Embryonic facial prominence (tissue), 1 donor: ENCODE data around the gene ALG10B.
"Not testable (repeated sequence)": the region's sequence is repeated elsewhere in the genome, so short reads cannot be mapped to it uniquely, and the experiment has no call there.

Experiments used
- DNase-seq: peaks from one replicate; pipeline ENCODE4 v3.0.0-alpha.2; 2016; ENCODE audit errors: extremely low spot score

ALG10B gene, protein sequence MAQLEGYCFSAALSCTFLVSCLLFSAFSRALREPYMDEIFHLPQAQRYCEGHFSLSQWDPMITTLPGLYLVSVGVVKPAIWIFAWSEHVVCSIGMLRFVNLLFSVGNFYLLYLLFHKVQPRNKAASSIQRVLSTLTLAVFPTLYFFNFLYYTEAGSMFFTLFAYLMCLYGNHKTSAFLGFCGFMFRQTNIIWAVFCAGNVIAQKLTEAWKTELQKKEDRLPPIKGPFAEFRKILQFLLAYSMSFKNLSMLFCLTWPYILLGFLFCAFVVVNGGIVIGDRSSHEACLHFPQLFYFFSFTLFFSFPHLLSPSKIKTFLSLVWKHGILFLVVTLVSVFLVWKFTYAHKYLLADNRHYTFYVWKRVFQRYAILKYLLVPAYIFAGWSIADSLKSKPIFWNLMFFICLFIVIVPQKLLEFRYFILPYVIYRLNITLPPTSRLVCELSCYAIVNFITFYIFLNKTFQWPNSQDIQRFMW

DNA sequence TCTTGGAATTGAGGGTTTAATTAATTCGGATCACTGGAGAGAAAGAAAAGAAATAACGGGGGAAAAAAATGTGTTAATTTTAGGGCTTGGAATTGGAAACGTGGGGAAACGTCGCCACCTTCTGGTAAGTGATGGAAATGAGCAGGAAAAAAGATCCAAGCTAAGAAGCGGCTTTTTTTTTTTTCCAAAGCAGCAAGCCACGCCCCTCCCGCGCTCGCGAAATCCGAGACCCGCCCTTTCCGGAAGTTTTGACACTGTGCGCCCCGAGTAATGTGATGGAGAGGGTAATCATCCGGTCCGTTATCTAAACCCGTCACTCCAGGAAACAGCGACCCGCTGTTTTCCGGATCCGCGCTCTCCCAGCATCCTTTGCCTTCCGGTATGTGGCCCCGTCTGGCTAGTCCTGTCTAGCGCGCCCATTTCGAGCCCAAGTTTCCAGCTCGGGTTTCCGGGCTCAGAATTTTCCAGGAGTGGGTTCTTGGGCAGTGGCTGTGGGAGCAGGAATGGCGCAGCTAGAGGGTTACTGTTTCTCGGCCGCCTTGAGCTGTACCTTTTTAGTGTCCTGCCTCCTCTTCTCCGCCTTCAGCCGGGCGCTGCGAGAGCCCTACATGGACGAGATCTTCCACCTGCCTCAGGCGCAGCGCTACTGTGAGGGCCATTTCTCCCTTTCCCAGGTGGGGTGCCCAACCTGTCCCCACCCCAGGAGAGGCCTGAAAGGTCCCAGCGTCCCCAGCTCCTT, at the start of gene ALG10B:
TSS of gene ALG10B (plus strand) at position 384 of the 739 bp plus-strand sequence. CDS start at position 504, 120 bp downstream.
- peak; percentile 94 for DNase-seq

DNA sequence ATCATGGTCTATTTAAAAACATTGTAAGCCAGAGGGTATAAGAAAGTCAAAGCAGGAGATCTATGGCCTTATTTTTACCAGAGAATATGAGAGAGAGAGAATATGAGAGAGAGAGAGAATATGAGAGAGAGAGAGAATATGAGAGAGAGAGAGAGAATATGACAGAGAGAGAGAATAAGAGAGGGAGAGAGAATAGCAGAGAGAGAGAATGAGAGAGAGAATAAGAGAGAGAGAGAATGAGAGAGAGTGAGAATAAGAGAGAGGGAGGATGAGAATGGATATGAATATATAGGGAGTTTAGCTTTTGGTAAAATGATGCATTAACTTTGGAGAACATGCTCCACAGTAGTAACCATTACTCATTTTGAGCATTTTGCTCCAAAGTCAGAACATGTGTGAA, 48.0 kb upstream of the ALG10B start:
- DNase-seq: no peak

DNA sequence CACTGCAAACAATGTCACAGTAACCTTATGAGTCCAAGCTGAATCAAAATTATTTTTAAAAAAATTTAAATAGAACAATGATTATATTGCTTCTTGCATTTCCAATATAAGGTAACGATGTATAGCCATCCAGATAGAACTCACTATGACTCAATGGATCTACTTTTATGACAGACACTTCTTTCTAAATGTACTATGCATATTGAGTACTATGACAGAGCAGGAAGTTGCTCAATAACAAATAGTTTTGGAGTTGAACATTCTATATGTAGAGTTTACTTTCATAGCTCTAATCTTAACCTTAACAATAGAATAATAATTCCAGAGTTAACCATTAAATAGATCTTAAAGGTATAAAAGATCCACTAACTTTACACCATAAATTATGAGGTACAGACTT, 46.7 kb upstream of the ALG10B start:
- DNase-seq: no peak

DNA sequence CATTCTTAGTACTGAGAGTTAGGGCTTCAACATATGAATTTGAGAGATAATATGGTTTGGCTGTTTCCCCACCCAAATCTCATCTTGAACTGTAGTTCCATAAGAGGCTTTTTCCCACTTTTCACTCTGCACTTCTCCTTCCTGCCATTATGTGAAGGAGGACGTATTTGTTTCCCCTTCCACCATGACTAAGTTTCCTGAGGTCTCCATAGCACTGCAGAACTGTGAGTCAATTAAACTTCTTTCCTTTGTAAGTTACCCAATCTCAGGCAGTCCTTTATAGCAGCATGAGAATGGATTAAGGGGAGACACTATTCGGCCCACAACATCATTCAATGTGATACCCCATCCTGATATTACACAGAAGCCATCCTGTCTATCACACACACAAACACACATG, 36.8 kb upstream of the ALG10B start:
- DNase-seq: no peak

DNA sequence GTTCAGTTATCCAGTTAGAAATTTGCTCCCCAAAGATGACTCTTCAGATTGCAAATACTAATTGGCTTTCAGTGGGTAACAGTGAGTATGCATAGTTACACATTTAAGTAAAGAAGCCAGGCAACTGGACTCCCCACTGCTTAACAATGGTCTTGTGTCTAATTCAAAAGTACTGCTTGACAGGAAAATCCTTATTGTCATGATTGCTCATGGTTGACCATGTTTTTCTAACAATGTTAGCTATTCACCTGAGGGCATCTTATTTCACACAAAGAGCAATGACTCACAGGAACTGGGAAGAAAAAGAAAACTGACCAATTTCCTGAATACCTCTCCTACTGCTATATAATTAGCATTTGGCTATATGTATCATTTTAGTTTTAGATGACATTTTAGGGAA, 33.7 kb upstream of the ALG10B start:
- DNase-seq: no peak

DNA sequence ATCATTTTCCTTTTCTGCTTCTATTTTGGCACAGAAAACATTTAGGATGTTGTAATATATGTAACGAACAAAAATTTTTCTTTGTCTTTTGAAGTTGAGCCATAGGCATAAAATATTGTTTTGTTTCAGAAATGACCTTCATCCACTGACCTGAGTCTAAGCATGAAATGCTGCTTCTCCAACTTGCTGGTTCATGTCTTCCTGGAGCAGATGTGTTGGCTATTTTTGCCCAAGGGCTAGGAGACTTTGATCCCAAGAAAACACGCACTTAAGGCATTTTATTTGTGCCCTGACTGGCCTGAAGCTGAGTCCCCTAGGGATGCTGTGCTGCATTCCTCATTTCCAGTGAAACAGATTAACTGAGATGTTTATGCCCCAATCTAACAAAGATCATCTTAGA, 27.2 kb upstream of the ALG10B start:
- no peak for DNase-seq

DNA sequence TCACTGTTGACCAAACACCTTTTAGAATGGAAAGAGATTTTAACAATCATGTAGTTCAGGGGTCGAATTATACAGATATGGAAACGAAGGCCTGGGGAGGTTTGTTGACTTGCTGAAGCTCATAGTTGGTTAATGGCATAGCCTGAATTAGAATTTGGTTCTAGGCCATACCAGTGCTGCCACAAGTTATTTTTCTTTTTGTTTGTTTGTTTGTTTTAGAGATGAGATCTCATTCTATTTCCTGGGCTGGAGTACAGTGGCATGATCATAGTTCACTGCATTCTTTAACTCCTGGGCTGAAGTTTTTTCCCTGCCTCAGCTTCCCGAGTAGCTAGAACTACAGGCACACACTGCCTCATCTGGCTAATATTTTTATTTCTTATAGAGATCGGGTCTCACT, 25.4 kb upstream of the ALG10B start:
- no peak for DNase-seq

DNA sequence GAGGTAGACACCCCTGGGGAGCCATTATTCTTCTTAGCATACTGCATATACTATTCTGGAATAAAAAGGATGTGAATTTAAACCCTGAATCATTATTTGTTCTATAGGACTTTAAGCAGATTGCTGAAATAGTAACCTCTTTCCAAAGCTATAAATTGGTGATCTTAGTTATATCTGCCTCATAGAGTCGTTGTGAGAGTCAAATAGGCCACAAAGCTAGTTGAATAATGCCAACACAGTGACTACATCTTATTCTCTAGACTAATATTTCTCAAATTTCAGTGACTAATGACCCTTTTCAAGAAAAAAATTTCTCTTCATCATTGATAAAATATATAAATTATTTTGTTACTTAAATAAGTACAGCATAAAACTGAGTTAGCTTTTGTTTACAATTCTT, 13.6 kb upstream of the ALG10B start:
- DNase-seq: not testable (repeated sequence)

DNA sequence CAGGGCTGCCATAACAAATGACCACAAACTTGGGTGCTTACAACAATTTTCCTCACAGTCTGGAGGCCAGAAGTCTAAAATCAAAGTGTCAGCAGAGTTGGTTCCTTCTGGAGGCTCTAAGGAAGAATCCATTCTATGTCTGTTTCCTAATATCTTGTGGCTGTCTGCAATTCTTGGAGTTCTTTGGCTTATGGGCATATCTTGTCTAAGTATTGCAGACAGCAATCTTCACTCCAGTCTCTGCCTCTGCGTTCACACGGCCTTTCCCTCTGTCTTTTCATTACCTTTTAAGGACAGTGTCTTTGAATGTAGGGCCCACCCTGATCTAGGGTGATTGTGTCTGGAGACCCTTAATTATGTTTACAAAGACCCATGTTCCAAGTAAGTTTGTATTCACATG, 5.4 kb downstream of the ALG10B start:
- not testable (repeated sequence) for DNase-seq

DNA sequence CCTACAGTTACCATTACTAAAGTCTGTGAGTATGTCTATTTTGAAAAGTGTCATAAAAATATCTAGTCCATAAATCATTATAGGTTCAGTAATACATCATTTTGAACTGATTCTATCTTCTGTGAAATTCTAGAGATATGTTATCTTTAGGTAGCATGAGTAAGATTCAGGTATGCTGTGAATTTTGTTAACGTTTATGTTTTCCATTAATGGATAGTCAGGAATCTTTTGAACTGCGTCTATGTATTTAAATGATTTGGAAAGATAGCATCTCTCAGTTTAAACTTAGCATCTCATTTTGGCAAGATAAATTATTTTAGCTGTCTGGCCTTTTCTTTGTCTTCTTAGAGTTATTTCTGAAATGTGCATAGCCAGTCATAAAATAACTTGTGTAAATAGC, 8.3 kb downstream of the ALG10B start:
- DNase-seq: no peak

DNA sequence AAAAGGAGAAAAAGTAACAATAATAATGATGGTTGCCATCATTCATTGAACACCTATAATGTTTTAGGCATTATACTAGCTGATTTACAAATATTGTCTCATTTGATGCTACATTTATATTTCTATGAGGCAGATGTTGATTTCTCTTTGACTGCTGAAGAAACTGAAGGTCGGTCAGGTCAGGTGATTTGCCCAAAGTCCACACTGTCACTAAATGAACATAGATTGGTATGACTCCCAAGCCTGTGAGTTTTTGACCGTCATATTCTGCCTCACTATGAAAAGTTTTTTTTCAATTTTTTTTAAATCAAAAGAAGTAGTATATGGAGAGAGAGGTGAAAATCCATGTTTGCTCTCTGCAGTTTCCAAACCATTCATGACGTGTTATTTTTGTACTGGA, 10.8 kb downstream of the ALG10B start:
- no peak for DNase-seq

DNA sequence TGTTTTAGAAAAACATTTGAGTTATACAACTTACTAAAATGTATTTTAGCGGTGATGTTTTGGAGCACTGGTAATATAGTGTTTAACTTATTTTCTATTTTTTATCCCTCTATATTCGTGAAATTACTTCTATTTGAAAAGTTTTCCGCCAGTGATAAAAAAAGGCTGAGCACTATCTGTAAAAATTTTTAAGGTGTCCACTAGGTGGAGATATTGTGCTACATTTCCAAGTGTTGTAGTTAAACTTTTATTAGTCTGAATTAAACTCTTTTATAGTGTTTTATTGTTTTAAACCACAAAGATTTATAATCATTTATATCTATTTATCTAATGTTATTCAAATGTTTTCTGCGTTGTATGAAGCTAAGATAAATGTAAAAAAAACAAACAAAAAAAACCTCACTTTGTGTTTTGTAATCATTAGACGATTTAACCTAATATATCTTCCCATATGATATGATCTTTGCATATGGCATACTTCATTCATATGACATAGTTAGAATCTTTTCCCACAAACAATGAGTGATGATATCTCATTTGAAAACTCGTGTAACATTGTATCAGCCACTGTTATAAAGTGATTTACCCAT, 11.8 kb downstream of the ALG10B start:
- DNase-seq: no peak

DNA sequence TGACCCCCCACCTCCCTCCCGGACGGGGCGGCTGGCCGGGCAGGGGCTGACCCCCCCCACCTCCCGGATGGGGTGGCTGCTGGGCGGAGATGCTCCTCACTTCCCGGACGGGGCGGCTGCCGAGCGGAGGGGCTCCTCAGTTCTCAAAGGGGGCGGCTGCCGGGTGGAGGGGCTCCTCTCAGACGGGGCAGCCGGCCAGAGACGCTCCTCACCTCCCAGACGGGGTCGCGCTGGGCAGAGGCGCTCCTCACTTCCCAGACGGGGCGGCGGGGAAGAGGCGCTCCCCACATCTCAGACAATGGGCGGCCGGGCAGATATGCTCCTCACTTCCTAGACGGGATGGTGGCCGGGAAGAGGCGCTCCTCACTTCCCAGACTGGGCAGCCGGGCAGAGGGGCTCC, 13.8 kb downstream of the ALG10B start:
- not testable (repeated sequence) for DNase-seq

DNA sequence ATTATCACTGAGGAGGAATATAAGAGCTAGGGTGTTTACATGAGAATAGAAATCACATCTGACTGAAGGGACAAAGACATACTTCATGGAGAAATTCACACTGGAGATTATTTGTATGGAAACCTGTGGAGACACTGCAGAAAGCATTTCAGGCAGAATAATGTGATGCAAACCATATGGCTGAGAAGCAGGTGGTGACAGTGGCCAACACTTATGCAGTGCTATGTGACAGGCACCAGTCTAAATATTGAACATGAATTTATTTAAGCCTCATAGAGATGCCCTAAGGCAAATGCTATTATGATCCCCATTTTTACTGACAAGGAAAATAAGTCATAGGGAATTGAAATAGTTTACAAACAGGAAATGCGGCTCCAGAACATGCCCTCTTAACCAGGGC, 16.2 kb downstream of the ALG10B start:
- no peak for DNase-seq

DNA sequence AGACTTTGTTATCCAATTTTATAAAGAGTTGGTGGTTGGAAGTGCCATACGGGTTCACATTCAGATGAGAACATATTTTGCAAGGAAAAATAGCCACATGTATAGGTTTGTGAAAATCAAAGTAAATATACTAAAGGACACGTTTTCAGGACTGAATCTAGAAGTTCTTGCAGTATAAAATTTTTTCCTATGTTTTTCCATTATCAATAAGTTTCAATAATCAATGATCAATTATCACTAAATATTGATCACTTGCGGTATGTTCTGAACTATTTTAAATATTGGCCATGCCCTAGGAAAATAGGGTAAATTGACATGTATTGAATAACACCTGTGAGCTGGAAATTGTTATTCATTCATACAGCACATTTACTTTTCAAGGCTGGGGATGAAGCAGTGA, 25.9 kb downstream of the ALG10B start:
- DNase-seq: no peak

DNA sequence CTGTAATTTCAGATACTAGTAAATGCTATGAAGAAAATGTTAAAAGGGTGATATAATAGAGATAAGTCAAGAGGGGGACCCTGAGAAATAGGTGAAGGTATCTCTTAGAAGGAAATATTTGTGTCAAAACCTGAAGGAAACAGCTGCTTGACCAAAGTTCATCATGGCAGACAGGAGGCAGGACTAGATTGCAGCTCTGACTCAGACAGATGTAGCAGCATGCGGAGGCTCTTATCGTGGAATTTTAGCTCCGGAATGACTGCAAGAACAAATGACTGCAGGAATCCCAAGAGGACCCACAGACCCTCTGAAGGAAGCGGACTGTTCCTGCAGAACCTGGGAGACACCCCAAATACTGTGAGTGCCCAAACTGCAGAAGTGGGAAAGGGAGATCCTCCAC, 26.7 kb downstream of the ALG10B start:
- DNase-seq: not testable (repeated sequence)

DNA sequence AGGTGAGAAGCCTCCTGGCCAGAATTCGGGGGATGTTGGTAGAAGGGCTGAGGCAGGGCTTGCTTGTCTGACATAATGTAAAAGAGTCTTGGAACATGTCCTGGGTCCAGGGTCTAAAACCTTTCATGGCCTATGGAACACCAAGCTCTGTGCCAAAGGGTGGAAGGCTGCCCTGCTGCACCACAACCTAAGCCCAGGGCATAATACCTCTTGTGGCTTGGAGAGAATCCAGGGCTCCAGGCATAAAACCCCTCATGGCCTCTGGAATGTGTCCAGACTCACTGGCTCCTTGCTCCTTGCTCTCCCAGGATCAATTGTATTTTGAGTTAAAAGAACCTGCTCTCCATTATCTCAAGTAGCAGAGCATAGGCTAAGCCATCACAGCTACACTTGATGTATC, 27.3 kb downstream of the ALG10B start:
- not testable (repeated sequence) for DNase-seq

DNA sequence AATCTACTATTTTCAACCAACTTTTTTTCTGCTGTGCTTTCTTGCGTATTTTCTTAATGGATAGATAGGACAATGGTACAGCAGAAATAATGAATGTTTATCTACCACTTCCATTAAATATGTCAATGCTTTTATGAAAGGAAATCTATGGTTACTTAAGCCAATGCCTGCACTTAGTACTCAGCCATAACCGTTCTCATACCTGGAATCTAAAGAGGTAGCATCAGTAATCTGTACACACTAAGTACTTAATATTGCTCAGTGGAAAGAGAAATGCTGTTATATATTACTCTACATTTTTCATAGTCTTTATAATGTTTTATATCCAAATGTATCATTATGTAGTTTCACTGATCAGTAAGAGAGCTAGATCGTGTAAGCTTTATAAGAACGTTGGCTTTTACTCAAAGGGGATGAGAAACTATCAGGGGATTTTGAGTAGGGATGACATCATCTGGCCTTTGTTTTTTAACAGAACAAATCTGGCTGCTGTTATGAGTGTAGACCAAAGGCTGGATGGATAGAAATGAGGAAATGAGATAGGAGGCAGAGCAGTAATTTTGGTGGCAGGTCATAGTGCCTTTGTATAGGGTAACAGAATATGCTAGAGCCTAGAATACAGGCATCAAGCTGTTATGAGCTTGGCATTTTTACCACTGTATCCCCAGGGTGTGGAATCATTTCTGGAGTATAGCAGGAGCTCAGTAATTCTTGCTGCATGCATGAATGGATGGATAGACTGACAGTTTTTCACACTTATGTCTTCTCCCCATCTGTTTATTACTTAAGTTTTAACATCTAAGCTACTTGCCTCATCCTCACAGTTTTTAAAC, 34.0 kb downstream of the ALG10B start:
- DNase-seq: no peak

DNA sequence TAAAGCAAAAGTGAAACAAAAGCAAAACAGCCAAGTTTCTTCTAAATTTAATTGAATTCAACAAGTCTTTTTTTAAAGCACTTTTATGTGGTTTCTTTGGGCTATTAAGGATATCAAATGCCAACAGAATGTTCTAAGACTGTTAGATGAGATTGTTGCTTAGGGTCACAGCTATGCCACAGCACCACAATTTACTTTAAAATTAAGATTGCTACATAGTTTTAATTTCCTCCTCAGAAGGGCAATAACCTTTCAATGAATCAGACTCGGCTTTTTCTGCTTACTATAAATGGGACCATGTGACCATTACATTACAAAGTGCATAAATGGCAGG, 34.6 kb downstream of the ALG10B start:
- DNase-seq: not testable (repeated sequence)

DNA sequence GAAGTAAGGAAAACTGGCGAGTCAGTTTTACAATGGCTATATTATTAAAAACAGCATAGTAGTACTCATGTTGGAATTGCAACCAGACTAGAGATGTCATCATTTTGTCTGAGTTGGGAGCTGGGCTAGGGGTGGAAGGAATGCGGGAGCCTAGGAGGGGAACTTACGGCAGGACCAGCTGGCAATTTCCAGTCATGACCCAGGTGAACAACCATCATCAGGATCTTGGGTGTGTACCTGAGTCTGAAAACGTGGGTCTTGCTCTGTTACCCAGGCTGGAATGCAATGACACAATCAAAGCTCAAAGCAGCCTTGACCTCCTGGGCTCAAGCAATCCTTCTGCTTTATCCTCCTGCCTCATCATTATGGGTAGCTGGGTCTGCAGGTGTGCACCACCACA, 50.9 kb downstream of the ALG10B start:
- DNase-seq: no peak

DNA sequence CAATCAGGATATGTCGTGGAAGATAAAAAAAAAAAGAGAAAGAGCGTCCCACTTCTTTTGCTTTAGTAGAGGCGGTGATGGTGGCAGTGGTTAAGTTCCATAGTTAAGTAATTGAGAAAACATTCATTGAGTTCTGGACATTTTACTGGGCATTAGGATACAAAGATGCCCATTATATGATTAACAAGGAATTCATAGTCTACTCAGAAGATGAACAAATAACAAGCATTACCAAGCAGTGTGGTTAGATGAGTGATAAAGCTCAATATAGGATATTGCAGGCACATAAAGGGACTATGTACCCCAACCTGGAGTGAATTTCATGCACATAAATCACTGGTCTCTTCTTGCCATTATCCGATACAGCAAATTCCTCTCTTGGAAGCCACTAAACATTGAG, 53.7 kb downstream of the ALG10B start:
- DNase-seq: no peak

DNA sequence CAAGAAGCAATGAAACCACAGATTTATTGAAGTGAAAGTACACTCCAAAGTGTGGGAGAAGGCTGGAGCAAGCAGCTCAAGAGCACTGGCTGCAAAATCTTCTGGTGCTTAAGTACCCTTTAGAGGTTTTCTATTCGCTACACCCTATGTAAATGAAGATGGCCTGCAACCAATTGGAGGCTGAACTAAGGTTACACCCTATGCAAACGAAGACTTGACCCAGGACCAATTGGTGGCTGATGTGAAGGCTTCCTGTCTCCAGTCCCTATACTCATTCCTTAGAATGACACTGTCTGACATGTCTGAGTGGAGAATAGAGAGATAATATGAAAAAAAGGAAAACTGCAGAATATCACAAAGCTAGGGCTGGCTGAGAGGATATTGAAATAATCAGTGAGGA, 57.2 kb downstream of the ALG10B start:
- no peak for DNase-seq
